Astrocyte of the cerebellum (primary cell): ENCODE measurements around the gene CDK18.

ENCODE experiments used
- DNase-seq: peaks from one replicate; pipeline ENCODE4 v3.0.0-alpha.2; 2011; ENCODE audit warnings: low read depth
- H3K4me3 ChIP-seq: 2 replicates; pipeline ENCODE4 v1.5.1; 2011; ENCODE audit warnings: mild to moderate bottlenecking, low read depth, low read length, moderate library complexity
- CTCF ChIP-seq: IDR thresholded peaks from 2 replicates; pipeline ENCODE4 v1.5.1; 2012; ENCODE audit warnings: low read length, low read depth, moderate library complexity, mild to moderate bottlenecking; ENCODE audit errors: missing control alignments
- in situ Hi-C: cut with HindIII; loops from 2 replicates; pipeline ENCODE4 v1.10.0; 2017; ENCODE audit warnings: low sequenced_read_pairs

The CDK18 gene

DNA sequence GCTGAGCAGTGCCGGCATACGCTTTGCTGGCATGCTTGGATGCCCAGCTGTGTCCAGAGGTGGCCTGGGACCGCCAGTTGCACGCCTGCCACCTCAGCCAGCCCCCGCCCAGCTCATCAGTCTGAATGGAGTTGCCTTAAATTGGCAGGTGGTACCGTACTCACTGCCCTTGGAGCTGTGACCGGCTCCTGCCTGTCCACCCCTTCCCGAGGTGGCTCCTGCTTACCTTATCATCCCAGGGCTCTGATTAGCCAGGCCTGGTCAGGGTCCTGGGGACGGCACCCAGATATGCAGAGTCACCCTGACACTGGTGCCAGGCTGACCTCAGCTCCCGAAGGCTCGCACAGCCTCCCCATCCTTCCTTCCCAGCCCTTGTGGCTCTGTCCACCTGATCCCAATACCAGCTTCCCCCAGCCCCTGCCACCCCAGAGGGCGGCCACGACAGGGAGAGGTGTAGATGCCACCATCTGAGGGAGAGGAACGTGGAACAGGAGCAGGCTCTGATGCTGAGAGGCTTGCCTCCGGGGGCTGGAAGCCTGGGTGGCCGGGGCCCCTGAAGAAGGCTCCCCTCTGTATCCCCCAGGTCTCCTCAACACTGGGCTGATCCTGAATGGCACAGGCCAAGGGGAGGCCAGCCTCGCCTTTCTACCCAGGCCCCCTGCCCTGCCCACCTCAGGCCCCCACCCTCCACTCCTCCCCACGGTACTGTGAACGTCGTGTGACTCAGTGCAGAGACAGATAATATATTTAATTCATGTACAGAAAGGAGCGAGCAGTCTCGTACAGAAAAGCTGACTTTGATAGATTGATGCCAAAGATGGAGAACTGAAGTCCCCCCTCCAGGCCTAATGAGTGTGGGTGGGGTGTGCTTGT, 27.8 kb downstream of the CDK18 start:
- TF ChIP-seq CTCF: no peak
- no peak overlapping the region for H3K4me3 ChIP-seq
- in situ Hi-C loops: no loop called here
- no peak for DNase-seq

GRCh38 chr1:205532996-205533735, 28.7 kb downstream of the CDK18 start:
- no peak overlapping the region for H3K4me3 ChIP-seq
- no peak for DNase-seq
- TF ChIP-seq CTCF: no peak
- in situ Hi-C loops: no loop called here

DNA sequence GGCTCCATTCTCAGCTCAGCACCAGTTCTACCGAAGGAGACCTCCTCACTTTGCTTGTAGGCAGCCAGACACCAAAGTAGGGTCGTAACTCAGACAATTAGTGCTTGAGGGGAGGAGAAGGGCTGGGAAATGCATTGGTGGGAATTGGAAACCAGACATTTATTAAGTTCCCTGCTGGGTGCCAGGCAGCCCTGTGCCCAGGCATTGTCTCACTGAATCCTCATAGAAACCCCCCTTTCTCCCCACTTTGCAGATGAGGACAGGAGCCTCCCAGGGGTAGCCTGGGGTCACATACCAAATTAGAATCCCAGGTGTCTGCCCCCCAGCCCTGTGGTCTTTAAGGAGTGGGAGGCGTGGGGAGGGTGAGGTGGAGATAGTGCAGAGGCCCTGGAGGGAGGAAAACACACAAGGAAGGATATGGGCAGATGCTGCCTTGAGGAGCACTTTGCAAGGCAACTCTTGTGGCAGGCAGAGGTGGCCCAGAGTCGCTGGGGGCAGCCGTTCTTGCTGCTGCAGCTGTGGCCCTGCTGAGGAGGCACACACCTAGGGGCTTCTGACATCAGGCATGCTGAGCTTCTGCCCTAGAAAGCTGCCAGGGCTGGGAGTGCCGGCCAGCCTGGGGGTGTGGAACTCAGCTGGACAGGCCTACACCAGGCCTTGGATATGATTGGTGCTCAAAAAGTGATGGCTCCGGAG, 29.4 kb downstream of the CDK18 start:
- in situ Hi-C loops: no loop called here
- H3K4me3 ChIP-seq: no peak overlapping the region
- no peak for DNase-seq
- no peak for TF ChIP-seq CTCF

GRCh38 chr1:205534444-205534985, 30.0 kb downstream of the CDK18 start:
- in situ Hi-C loops: no loop called here
- no peak overlapping the region for H3K4me3 ChIP-seq
- TF ChIP-seq CTCF: no peak
- DNase-seq: no peak

- H3K4me3 ChIP-seq: no peak overlapping the region
- in situ Hi-C loops: no loop called here
- no peak for DNase-seq
- no peak for TF ChIP-seq CTCF
Measured at GRCh38 chr1:205535096-205535495, 30.6 kb downstream of the CDK18 start.
